ENCODE measurements around the gene HAL. TPM values are rescaled to one million over a fixed set of nuclear protein-coding genes. Genes with fewer than 3 reads are reported as not detected.

HAL gene
- total RNA-seq, 2 experiments from 2014 or later, result 0.31 to 0.32 TPM

DNA sequence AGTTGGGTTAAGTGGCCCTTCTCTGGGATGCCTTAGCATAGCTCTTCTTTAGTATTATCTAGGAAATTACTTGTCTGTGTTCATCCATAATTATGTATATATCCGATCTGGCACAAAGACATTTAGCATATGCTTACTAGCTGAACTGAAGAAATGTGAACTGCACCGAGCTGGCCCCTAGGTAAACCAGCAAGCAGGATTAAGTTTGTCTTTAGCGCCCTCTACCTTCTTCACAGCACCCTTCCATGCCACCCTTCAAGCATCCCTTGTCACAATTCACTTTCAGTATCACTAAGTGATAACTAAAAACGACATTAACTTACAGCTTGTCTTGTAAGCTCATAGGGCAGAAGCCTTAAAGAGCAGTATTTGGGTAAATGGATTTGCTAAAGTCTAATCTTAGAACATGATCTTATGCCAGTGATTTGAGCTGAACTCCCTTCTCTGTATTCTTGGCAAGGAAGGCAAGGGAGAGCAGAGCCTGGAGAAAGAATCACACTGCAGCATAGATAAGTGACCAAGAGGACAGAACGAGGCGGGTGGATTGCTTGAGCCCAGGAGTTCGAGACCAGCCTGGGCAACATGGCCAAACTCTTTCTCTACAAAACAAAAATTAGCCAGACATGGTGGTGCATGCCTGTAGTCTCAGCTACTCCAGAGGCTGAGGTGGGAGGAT lies 2.6 kb upstream of the HAL start:
- Mint-ChIP-seq H3K4me3 (no peak overlapping the region), H3K9me3 (no peaks in the 10 kb centered on the region), H3K27ac (no peak overlapping the region), H3K27me3 (ENCODE audit: low read depth) (no peaks in the 10 kb centered on the region), H3K4me1 (ENCODE audit: low read depth) (peaks cover 3% of the 10 kb centered on the region), H3K36me3 (ENCODE audit: low read depth) (peaks cover 8% of the 10 kb centered on the region)
- DNase-seq, result peak; percentile 71
- CTCF ChIA-PET, result interaction anchor here (0.6 to 4.7 kb wide), 32 partner anchors 9 to 532 kb away, joined by 3 to 117 read pairs (median 4); partner anchors contain the start of genes AMDHD1 and CCDC38
- intact Hi-C loops (cut with micrococcal nuclease), result loop anchor here (1.0 kb wide), 7 partner anchors 55 to 518 kb away; partner anchors contain the start of gene AMDHD1

DNA sequence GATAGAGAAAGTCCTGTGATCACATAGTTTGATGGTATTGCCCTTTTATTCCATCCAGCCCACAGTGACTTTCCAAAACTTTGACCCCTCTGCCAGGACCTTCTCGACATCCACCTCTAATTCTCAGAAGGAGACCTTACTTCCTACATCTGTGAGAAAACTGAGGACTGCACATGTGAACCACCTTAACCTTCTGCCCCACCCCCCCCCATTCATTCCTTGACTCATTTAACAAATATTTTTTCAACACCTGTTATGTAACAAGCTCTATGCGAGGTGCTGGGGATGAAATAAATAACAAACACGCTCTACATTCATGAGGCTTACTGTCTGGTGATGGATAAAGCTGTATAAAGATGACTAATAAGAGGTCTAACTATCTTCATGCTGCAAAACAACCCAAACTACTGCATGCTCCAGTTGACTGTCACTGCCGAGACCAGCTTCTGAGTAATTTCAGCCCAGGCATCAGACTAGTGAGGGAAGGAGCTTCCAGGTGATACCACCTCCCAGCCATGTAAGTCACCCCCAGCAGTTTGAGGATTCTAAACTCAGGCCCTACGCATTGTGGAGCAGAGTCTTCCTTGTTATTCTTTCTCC lies 1.9 kb upstream of the HAL start:
- CTCF ChIA-PET, result interaction anchor here (0.9 to 4.7 kb wide), 23 partner anchors 10 to 520 kb away, joined by 3 to 117 read pairs (median 5); partner anchors contain the start of genes AMDHD1 and CCDC38
- Mint-ChIP-seq H3K4me3 (no peak overlapping the region), H3K27me3 (ENCODE audit: low read depth) (no peaks in the 10 kb centered on the region)

GRCh38 chr12:95997276-95997675 lies 1.1 kb upstream of the HAL start:
- H3K4me1 Mint-ChIP-seq (ENCODE audit: low read depth), result peaks cover 3% of the 10 kb centered on the region
- DNase-seq, result no peak
- intact Hi-C loops (cut with micrococcal nuclease), result no loop called here
- H3K9me3 Mint-ChIP-seq, result no peaks in the 10 kb centered on the region
- peaks cover 6% of the 10 kb centered on the region for H3K36me3 Mint-ChIP-seq (ENCODE audit: low read depth)
- H3K27ac Mint-ChIP-seq, result no peak overlapping the region
- CTCF ChIA-PET, result interaction anchor here (0.8 to 4.7 kb wide), 4 partner anchors 40 to 80 kb away, joined by 3 to 117 read pairs (median 12); partner anchors contain the start of genes AMDHD1 and CCDC38
- no peaks in the 10 kb centered on the region for H3K27me3 Mint-ChIP-seq (ENCODE audit: low read depth)
- H3K4me3 Mint-ChIP-seq, result no peak overlapping the region

More for the DNA sequence above, 1.9 kb upstream of the HAL start:
- Mint-ChIP-seq H3K36me3 (ENCODE audit: low read depth) (peaks cover 8% of the 10 kb centered on the region), H3K9me3 (no peaks in the 10 kb centered on the region), H3K4me1 (ENCODE audit: low read depth) (peaks cover 3% of the 10 kb centered on the region), H3K27ac (no peak overlapping the region)
- intact Hi-C loops (cut with micrococcal nuclease), result loop anchor here (1.0 kb wide), 7 partner anchors 55 to 518 kb away; partner anchors contain the start of gene AMDHD1
- peak; percentile 9 for DNase-seq

- Mint-ChIP-seq H3K36me3 (ENCODE audit: low read depth) (peaks cover 2% of the 10 kb centered on the region), H3K27me3 (ENCODE audit: low read depth) (no peaks in the 10 kb centered on the region), H3K4me1 (ENCODE audit: low read depth) (peaks cover 3% of the 10 kb centered on the region), H3K4me3 (no peak overlapping the region), H3K27ac (no peak overlapping the region), H3K9me3 (no peaks in the 10 kb centered on the region)
- CTCF ChIA-PET, result interaction anchor here (0.6 kb wide), 1 partner anchor 980 kb away, joined by 5 read pairs; no protein-coding TSS in a partner anchor
- DNase-seq, result no peak
- intact Hi-C loops (cut with micrococcal nuclease), result no loop called here
These were observed 709 bp downstream of the HAL start for GRCh38 chr12:95995238-95996031.

DNA sequence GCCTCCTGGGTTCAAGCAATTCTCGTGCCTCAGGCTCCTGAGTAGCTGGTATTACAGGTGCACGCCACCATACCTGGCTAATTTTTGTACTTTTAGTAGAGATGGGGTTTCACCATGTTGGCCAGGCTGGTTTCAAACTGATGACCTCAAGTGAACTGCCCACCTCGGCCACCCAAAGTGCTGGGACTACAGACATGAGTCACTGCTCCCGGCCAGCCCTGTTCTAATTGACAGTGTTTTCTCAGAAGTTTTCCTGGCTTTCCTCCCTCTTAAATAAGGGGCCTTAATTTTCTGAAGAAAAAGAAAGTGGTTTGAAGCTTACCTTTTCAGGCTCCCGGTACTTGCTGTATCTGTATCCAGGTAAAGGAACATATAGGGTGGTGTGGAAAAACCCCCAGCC lies 1.7 kb downstream of the HAL start:
- no peak for DNase-seq
- Mint-ChIP-seq H3K27ac (no peak overlapping the region), H3K27me3 (ENCODE audit: low read depth) (no peaks in the 10 kb centered on the region), H3K9me3 (no peaks in the 10 kb centered on the region), H3K36me3 (ENCODE audit: low read depth) (no peaks in the 10 kb centered on the region), H3K4me3 (no peak overlapping the region), H3K4me1 (ENCODE audit: low read depth) (peaks cover 3% of the 10 kb centered on the region)
- intact Hi-C loops (cut with micrococcal nuclease), result no loop called here
- CTCF ChIA-PET, result no interaction called here

- DNase-seq, result no peak
- Mint-ChIP-seq H3K36me3 (ENCODE audit: low read depth) (no peaks in the 10 kb centered on the region), H3K27ac (no peak overlapping the region), H3K9me3 (no peaks in the 10 kb centered on the region), H3K4me3 (no peak overlapping the region), H3K27me3 (ENCODE audit: low read depth) (no peaks in the 10 kb centered on the region), H3K4me1 (ENCODE audit: low read depth) (peaks cover 2% of the 10 kb centered on the region)
- CTCF ChIA-PET, result no interaction called here
- intact Hi-C loops (cut with micrococcal nuclease), result no loop called here
These were observed 2.2 kb downstream of the HAL start for GRCh38 chr12:95993907-95994306.

DNA sequence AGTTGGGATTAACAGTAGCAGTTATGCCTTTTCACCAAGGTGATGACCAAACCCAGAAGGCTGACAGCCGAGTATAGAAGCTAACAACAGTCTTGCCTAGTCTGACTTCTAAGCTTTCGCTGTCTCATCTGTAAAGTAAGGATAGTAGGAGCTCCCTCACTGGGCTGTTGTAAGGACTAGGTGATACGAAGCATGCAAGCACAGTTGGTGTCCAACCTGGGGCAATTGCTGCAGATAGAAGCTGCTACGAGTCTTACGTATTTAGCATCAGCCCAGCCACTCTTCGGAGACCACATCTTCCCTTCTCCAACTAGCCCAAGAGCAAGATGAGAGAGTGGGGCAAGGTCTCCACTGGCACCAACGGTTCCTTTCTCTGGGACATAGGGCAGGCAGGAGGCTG lies 6.0 kb downstream of the HAL start:
- intact Hi-C loops (cut with micrococcal nuclease), result no loop called here
- no peak for DNase-seq
- no peak overlapping the region for H3K27ac Mint-ChIP-seq
- no peak overlapping the region for H3K4me3 Mint-ChIP-seq
- no peaks in the 10 kb centered on the region for H3K4me1 Mint-ChIP-seq (ENCODE audit: low read depth)
- CTCF ChIA-PET, result interaction anchor here (0.9 to 1.2 kb wide), 2 partner anchors 9 to 13 kb away, joined by 3 to 10 read pairs; no protein-coding TSS in a partner anchor
- no peaks in the 10 kb centered on the region for H3K9me3 Mint-ChIP-seq
- H3K27me3 Mint-ChIP-seq (ENCODE audit: low read depth), result no peaks in the 10 kb centered on the region
- no peaks in the 10 kb centered on the region for H3K36me3 Mint-ChIP-seq (ENCODE audit: low read depth)

DNA sequence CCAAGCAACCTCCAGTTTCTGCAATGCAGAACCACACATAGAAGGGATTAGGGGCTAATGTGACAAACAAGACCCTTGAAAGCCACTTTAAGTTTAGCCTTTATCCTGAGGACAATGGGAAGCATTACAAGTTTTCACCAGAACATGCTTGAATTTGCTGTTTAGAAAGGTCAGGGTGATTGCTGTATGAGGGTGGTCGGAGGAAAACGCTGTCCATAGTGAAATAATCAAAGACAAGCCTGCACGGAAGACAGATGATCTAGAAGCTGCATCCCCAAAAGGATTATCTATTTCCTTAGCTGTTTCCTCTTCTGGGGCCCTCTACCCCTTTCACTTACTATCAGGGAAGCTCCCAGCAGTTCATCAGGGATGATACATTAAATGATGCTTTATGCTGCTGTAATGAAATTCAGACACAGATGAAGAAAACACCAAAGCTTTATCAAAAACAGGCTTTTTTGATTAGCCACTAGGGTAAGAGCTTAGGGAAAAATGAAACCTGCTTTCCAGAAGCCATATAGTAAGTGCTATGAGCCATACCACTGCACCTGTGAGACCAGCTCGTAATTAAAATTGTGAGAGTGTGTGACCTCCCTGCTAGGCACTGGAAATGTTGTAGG lies 6.5 kb downstream of the HAL start:
- Mint-ChIP-seq H3K4me3 (no peak overlapping the region), H3K27me3 (ENCODE audit: low read depth) (no peaks in the 10 kb centered on the region), H3K27ac (no peak overlapping the region), H3K9me3 (no peaks in the 10 kb centered on the region), H3K36me3 (ENCODE audit: low read depth) (no peaks in the 10 kb centered on the region), H3K4me1 (ENCODE audit: low read depth) (no peaks in the 10 kb centered on the region)
- CTCF ChIA-PET, result interaction anchor here (0.9 to 1.2 kb wide), 3 partner anchors 10 to 71 kb away, joined by 3 to 10 read pairs (median 8); no protein-coding TSS in a partner anchor
- no peak for DNase-seq
- intact Hi-C loops (cut with micrococcal nuclease), result loop anchor here (5.0 kb wide), 1 partner anchor 57 kb away; no protein-coding TSS in a partner anchor

DNA sequence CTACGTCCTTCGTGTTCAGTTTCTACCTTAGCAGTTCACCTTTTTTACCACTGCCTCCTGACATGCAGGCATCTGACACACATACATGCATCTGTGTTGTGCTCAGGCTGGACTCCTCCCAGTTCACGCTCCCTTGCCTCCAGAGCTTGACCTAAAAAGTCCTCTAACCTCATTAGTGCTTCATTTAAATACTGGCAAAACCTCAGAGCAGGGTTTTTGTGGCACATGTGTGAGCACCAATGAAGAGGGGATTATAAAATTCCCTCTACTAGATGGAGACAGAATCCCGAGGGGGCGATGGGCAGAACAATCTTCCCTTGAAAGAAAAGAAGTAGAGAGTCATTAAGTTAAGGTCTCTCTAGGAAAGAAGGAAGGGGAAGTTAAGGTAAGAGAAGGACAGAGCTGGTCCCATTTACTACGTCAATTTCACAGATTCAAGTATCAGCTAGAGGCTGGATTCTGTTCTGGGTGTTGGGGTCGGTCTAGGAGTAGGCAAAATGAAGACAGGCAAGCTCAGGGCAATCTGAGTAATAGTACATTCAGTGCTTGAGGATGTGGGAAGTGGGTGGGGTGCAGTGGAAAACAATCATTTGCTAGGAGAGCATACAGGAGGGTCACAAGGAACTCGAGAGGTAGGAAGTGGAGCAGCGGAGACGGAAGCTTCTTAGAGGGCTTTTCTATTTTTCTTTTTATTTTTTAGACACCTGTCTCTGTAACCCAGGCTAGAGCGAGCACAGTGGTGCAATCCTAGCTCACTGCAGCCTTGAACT lies 7.5 kb downstream of the HAL start:
- no peaks in the 10 kb centered on the region for H3K36me3 Mint-ChIP-seq (ENCODE audit: low read depth)
- no peaks in the 10 kb centered on the region for H3K9me3 Mint-ChIP-seq
- no peaks in the 10 kb centered on the region for H3K27me3 Mint-ChIP-seq (ENCODE audit: low read depth)
- intact Hi-C loops (cut with micrococcal nuclease), result loop anchor here (5.0 kb wide), 1 partner anchor 56 kb away; no protein-coding TSS in a partner anchor
- CTCF ChIA-PET, result interaction anchor here (0.7 to 1.2 kb wide), 2 partner anchors 70 to 575 kb away, joined by 3 to 8 read pairs; no protein-coding TSS in a partner anchor
- DNase-seq, result no peak
- no peaks in the 10 kb centered on the region for H3K4me1 Mint-ChIP-seq (ENCODE audit: low read depth)
- H3K4me3 Mint-ChIP-seq, result no peak overlapping the region
- no peak overlapping the region for H3K27ac Mint-ChIP-seq

- H3K9me3 Mint-ChIP-seq, result no peaks in the 10 kb centered on the region
- no peak for DNase-seq
- H3K27me3 Mint-ChIP-seq (ENCODE audit: low read depth), result no peaks in the 10 kb centered on the region
- CTCF ChIA-PET, result interaction anchor here (1.4 kb wide), 1 partner anchor 12 kb away, joined by 5 read pairs; no protein-coding TSS in a partner anchor
- H3K4me3 Mint-ChIP-seq, result no peak overlapping the region
- intact Hi-C loops (cut with micrococcal nuclease), result loop anchor here (5.0 kb wide), 1 partner anchor 55 kb away; no protein-coding TSS in a partner anchor
- H3K36me3 Mint-ChIP-seq (ENCODE audit: low read depth), result no peaks in the 10 kb centered on the region
- H3K4me1 Mint-ChIP-seq (ENCODE audit: low read depth), result no peaks in the 10 kb centered on the region
- H3K27ac Mint-ChIP-seq, result no peak overlapping the region
These were observed 9.2 kb downstream of the HAL start for GRCh38 chr12:95986635-95987570.
